PC-9 (cell line): ENCODE measurements around the gene CST1.

Experiments
- EZH2 ChIP-seq: fragments of 200-600 bp; sonication (generic); IDR thresholded peaks from 2 replicates; pipeline ENCODE4 v1.8.0; 2017; ENCODE audit warnings: antibody characterized with exemption, low read depth
- TF ChIP-seq, protein P1 (sequence below): fragments of 200-600 bp; sonication (generic); conservative IDR thresholded peaks from 2 replicates; pipeline ENCODE4 v1.6.1; 2017; ENCODE audit warnings: mixed run types, antibody characterized with exemption, mild to moderate bottlenecking, moderate library complexity

DNA sequence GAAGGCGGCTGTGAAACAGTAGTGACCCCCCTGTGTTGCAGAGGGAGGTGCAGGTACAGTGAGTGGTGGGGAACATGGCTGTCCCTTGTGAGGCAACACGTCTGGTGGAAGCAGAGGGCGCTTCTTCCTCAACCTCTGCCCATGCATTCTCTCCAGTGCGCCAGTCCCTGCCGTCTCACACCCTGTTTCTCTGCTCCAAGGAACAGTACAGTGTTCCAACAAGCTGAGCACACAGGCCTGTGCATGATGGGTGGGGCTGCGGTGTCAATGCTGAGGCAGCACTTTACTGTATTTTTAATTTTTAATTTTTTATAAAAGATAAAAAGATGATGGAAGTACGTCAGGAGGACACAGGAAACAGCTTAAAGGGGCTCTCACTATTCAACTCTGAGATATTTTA, 43.3 kb upstream of the CST1 start:
- TF ChIP-seq, protein P1, sequence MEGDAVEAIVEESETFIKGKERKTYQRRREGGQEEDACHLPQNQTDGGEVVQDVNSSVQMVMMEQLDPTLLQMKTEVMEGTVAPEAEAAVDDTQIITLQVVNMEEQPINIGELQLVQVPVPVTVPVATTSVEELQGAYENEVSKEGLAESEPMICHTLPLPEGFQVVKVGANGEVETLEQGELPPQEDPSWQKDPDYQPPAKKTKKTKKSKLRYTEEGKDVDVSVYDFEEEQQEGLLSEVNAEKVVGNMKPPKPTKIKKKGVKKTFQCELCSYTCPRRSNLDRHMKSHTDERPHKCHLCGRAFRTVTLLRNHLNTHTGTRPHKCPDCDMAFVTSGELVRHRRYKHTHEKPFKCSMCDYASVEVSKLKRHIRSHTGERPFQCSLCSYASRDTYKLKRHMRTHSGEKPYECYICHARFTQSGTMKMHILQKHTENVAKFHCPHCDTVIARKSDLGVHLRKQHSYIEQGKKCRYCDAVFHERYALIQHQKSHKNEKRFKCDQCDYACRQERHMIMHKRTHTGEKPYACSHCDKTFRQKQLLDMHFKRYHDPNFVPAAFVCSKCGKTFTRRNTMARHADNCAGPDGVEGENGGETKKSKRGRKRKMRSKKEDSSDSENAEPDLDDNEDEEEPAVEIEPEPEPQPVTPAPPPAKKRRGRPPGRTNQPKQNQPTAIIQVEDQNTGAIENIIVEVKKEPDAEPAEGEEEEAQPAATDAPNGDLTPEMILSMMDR = no peak
- TF ChIP-seq EZH2 = no peak
